Measurements from ENCODE around the gene KRTAP10-5.

KRTAP10-5 gene

DNA sequence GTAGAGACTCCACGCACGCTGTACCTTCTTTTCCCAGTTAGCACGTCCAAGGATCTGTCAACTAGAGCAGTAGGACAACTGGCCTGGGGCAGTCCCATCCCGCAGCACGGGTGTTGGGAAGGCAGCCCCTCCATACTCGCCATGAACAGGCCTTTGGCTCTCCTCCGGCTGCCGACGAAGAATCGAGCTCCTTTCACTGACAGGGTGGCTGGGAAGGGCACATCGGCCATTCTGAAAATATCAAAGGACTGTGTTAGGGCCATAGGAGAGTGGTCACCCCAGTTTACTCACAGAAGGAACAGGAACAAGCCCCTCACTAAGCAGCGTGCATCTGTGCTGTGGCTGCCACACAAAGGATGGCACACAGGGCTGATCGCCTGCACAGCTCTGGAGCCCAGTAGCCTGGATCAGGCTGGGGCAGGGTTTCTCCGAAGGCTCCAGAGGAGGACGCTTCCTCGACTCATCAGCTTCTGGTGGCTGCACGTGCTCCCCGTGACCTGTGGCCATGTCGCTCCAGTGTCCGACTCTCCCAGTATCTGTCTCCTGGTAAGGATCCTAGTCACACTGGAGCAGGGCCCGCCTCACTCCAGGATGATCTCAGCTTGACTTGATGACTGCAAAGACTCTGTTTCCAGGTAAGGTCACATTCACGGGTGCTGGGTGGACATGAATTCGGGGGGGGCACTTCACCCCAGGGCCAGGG is 49.4 kb downstream of the KRTAP10-5 start:
- in situ Hi-C loops (cut with HindIII; ENCODE audit: low sequenced_read_pairs) = no loop called here

DNA sequence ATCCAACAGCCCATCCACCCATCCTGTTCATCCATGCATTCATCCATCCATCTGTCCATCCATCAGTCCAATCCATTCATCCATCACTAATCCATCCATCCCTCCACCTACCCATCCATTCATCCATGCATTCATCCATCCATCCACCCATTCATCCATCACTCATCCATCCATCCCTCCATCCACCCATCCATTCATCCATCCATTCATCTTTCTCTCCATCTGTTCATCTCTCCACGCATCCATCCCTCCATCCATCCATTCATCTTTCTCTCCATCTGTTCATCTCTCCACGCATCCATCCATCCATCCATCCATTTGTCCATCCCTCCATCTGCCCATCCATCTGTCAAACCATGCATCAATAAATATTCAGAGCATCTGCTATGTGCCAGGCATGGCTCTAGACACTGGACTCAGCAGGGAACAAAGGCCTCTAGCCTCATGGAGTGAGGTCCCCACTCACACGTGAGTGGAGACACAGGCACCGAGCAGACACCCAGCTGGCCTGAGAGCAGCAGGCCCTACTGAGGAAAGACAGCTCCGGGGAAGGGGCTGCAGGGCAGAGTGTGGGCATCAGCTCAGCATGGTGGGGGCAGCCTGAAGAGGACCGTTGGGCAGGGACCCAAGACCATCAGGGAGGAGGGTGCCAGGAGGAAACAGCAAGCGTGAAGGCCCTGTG is 50.0 kb downstream of the KRTAP10-5 start:
- in situ Hi-C loops (cut with HindIII; ENCODE audit: low sequenced_read_pairs) = no loop called here

DNA sequence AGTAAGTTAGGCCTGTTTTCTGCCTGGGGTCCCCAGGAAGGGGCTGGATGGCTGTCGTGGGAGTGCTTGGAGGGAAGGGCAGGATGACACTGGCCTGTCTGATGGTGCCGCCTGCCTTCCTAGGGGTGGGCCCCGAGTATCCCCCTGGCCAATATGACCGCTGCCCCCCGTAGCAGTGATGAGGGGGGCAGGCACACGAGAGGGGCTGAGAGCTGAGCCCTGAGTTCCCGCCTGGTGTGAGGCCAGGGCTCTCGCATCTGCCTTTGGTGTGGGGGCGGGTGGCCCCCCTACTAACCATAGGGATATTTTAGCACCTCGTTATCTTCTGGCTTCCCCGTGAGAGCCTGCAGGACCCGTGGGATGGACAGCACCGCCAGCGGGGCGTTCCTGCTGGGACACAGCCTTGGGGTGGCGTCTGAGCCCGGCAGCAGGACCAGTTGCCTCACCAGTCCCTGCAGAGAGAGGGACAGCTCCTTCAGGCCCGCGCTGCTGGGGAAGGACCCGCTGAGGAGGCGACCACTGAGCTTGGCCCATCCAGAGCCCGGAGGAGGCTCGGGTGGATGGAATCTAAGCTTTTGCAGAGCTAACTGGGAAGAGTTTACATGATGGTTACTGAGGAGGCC is 50.8 kb downstream of the KRTAP10-5 start:
- in situ Hi-C loops (cut with HindIII; ENCODE audit: low sequenced_read_pairs) = no loop called here
